ENCODE data around the gene HSDL2.
"Not testable (repeated sequence)": the region's sequence is repeated elsewhere in the genome, so short reads cannot be mapped to it uniquely, and the experiment has no call there.

The HSDL2 gene

GRCh38 chr9:112396872-112397271 is 17.0 kb downstream of the HSDL2 start:
- no peak for DNase-seq (ENCODE audit: low read depth in 2 of 2)

GRCh38 chr9:112401175-112401815 is 21.4 kb downstream of the HSDL2 start:
- DNase-seq (ENCODE audit: low read depth in 2 of 2), result no peak

GRCh38 chr9:112403614-112404201 is 23.8 kb downstream of the HSDL2 start:
- DNase-seq (ENCODE audit: low read depth in 2 of 2), result no peak

- DNase-seq (ENCODE audit: low read depth in 2 of 2), result no peak
Measured at GRCh38 chr9:112404508-112404932, 24.6 kb downstream of the HSDL2 start.

- DNase-seq (ENCODE audit: low read depth in 2 of 2), result no peak
Measured at GRCh38 chr9:112408275-112408674, 28.4 kb downstream of the HSDL2 start.

GRCh38 chr9:112408819-112409218 is 28.9 kb downstream of the HSDL2 start:
- no peak for DNase-seq (ENCODE audit: low read depth in 2 of 2)

- DNase-seq (ENCODE audit: low read depth in 2 of 2), result no peak
Measured at GRCh38 chr9:112409758-112410157, 29.9 kb downstream of the HSDL2 start.

GRCh38 chr9:112411626-112412027 is 31.7 kb downstream of the HSDL2 start:
- DNase-seq (ENCODE audit: low read depth in 2 of 2), result no peak

- DNase-seq (ENCODE audit: low read depth in 2 of 2), result not testable (repeated sequence)
Measured at GRCh38 chr9:112413728-112414127, 33.8 kb downstream of the HSDL2 start.

- no peak for DNase-seq (ENCODE audit: low read depth in 2 of 2)
Measured at GRCh38 chr9:112420208-112420607, 40.3 kb downstream of the HSDL2 start.

- no peak for DNase-seq (ENCODE audit: low read depth in 2 of 2)
Measured at GRCh38 chr9:112421771-112422222, 41.9 kb downstream of the HSDL2 start.

- no peak for DNase-seq (ENCODE audit: low read depth in 2 of 2)
Measured at GRCh38 chr9:112422417-112423148, 42.7 kb downstream of the HSDL2 start.

- no peak for DNase-seq (ENCODE audit: low read depth in 2 of 2)
Measured at GRCh38 chr9:112430006-112430522, 50.2 kb downstream of the HSDL2 start.

GRCh38 chr9:112433499-112434392 is 53.8 kb downstream of the HSDL2 start:
- no peak for DNase-seq (ENCODE audit: low read depth in 2 of 2)

- no peak for DNase-seq (ENCODE audit: low read depth in 2 of 2)
Measured at GRCh38 chr9:112434487-112434886, 54.6 kb downstream of the HSDL2 start.

- DNase-seq (ENCODE audit: low read depth in 2 of 2), result no peak
Measured at GRCh38 chr9:112437406-112437805, 57.5 kb downstream of the HSDL2 start.

- DNase-seq (ENCODE audit: low read depth in 2 of 2), result no peak
Measured at GRCh38 chr9:112439171-112439570, 59.3 kb downstream of the HSDL2 start.

- DNase-seq (ENCODE audit: low read depth in 2 of 2), result no peak
Measured at GRCh38 chr9:112439825-112440224, 59.9 kb downstream of the HSDL2 start.

- DNase-seq (ENCODE audit: low read depth in 2 of 2), result peak in 1 of 2 donors; percentile 1
Measured at GRCh38 chr9:112443200-112443599, 63.3 kb downstream of the HSDL2 start.

- no peak for DNase-seq (ENCODE audit: low read depth in 2 of 2)
Measured at GRCh38 chr9:112443636-112444035, 63.7 kb downstream of the HSDL2 start.

- no peak for DNase-seq (ENCODE audit: low read depth in 2 of 2)
Measured at GRCh38 chr9:112445196-112445595, 65.3 kb downstream of the HSDL2 start.

GRCh38 chr9:112446080-112446479 is 66.2 kb downstream of the HSDL2 start:
- DNase-seq (ENCODE audit: low read depth in 2 of 2), result no peak

All from stimulated activated CD8-positive, alpha-beta memory T cell treated with anti-CD3 and anti-CD28 coated beads, Interleukin-15, amount 100 ng/mL, for 4 hours (primary cell).